HCT116 (cell line): Measurements from ENCODE around the gene RBMS1. TPM values are rescaled to one million over a fixed set of nuclear protein-coding genes. Genes with fewer than 3 reads are reported as not detected.
A peak's percentile ranks its signal among the peaks of the same experiment; 100 is the strongest.

Experiments
- ATAC-seq: fragments of 200-7000 bp; cut with Tn5 transposase; 2 replicates; pipeline ENCODE4 v1.9.1; 2020; ENCODE audit warnings: mild to moderate bottlenecking, moderate library complexity
- BruUV-seq: library from RNA; stranded (reverse); fragments of 400-500 nt; replicated peaks from 2 replicates; lab custom pipeline; 2021; lab: Mats Ljungman, UMichigan
- CTCF ChIA-PET: fragments of 300-600 bp; sonication (Branson Sonifier 250); formaldehyde crosslinking; loops from one replicate; lab custom pipeline; 2021; ENCODE audit warnings: antibody characterized with exemption; lab: Charles Lee
- POLR2A ChIA-PET: fragments of 300-600, 350-600 bp; sonication (Branson Sonifier 250); formaldehyde crosslinking; loops from one replicate; lab custom pipeline; 2021; ENCODE audit warnings: antibody characterized with exemption; lab: Charles Lee
- RAD21 ChIA-PET, 2 experiments: fragments of 300-600 bp; sonication (Branson Sonifier 250); formaldehyde crosslinking; loops; one replicate each; lab custom pipeline; 2023; ENCODE audit warnings: low total read pairs in 2 of 2; ENCODE audit not compliant: uncharacterized antibody in 2 of 2, unreplicated experiment in 2 of 2, low non-redundant PET in 1 of 2; lab: Charles Lee
- DNase-seq: peaks from one replicate; pipeline ENCODE4 v3.0.0-alpha.2; 2010; ENCODE audit warnings: low read depth, low spot score
- H2AFZ ChIP-seq: fragments of 200-600 bp; shearing (Covaris generic), sonication (generic); 2 replicates; pipeline ENCODE4 v1.6.1; 2017; ENCODE audit warnings: low read depth, mixed run types, mixed read lengths, antibody characterized with exemption, low read length; ENCODE audit not compliant: poor library complexity, severe bottlenecking
- H3K27ac ChIP-seq: 2 replicates; pipeline ENCODE4 v1.5.1; 2012; ENCODE audit warnings: low read depth, low read length
- H3K27me3 ChIP-seq: fragments of 200-600 bp; sonication (generic); 2 replicates; pipeline ENCODE4 v1.6.1; 2016; ENCODE audit warnings: mixed run types, low read length, mixed read lengths; ENCODE audit not compliant: insufficient read depth
- H3K36me3 ChIP-seq, 2 experiments: fragments of 200-500 bp in 1 of 2; fragments of 200-600 bp in 1 of 2; sonication (Bioruptor generic) in 1 of 2; sonication (generic) in 1 of 2; 2 replicates each; pipeline versions ENCODE4 v1.5.1 to v1.6.1; 2014 to 2016; ENCODE audit warnings: low read length in 2 of 2, inconsistent platforms in 1 of 2, mixed read lengths in 1 of 2, mixed run types in 1 of 2; ENCODE audit not compliant: insufficient read depth in 2 of 2, control insufficient read depth in 1 of 2
- H3K4me1 ChIP-seq, 2 experiments: fragments of 200-600 bp in 1 of 2; sonication (generic) in 1 of 2; 2 replicates each; pipeline versions ENCODE4 v1.5.1 to v1.6.1; 2012 to 2017; ENCODE audit warnings: low read length in 2 of 2, inconsistent platforms in 1 of 2, mild to moderate bottlenecking in 1 of 2, mixed read lengths in 1 of 2, mixed run types in 1 of 2, moderate library complexity in 1 of 2; ENCODE audit not compliant: insufficient read depth in 2 of 2, control insufficient read depth in 1 of 2
- H3K4me2 ChIP-seq: fragments of 200-600 bp; sonication (generic); 2 replicates; pipeline ENCODE4 v1.6.1; 2017; ENCODE audit warnings: mixed run types, low read length, mixed read lengths
- H3K4me3 ChIP-seq, 2 experiments: fragments of 200-600 bp in 1 of 2; sonication (generic) in 1 of 2; replicated peaks in 1 of 2; 2 replicates each; pipeline ENCODE4 v1.5.1; 2011 to 2016; ENCODE audit warnings: low read length in 2 of 2, control low read depth in 1 of 2, low read depth in 1 of 2, mild to moderate bottlenecking in 1 of 2, mixed read lengths in 1 of 2, mixed run types in 1 of 2
- H3K79me2 ChIP-seq: fragments of 200-600 bp; sonication (generic); 2 replicates; pipeline ENCODE4 v1.6.1; 2017; ENCODE audit warnings: mild to moderate bottlenecking, mixed run types, low read length, moderate library complexity, mixed read lengths; ENCODE audit not compliant: insufficient read depth
- H3K9ac ChIP-seq: fragments of 200-600 bp; sonication (generic); 2 replicates; pipeline ENCODE4 v1.6.1; 2016; ENCODE audit warnings: low read length, mixed read lengths
- H3K9me2 ChIP-seq: fragments of 200-600 bp; sonication (generic), shearing (Covaris generic); 2 replicates; pipeline ENCODE4 v1.6.1; 2017; ENCODE audit warnings: mixed run types, mild to moderate bottlenecking, moderate library complexity; ENCODE audit not compliant: insufficient read depth
- H3K9me3 ChIP-seq, 2 experiments: fragments of 200-500 bp in 1 of 2; fragments of 200-600 bp in 1 of 2; sonication (Bioruptor generic) in 1 of 2; sonication (generic) in 1 of 2; 2 replicates each; pipeline ENCODE4 v1.6.1; 2014 to 2017; ENCODE audit warnings: low read length in 2 of 2, mixed read lengths in 2 of 2, inconsistent platforms in 1 of 2, low read depth in 1 of 2, mild to moderate bottlenecking in 1 of 2, mixed run types in 1 of 2, moderate library complexity in 1 of 2; ENCODE audit not compliant: control insufficient read depth in 1 of 2, insufficient read depth in 1 of 2
- H4K20me1 ChIP-seq: fragments of 200-600 bp; sonication (generic), shearing (Covaris generic); 2 replicates; pipeline ENCODE4 v1.6.1; 2017; ENCODE audit warnings: mixed run types, mild to moderate bottlenecking, moderate library complexity; ENCODE audit not compliant: insufficient read depth
- CBX3 ChIP-seq: IDR thresholded peaks from 2 replicates; pipeline ENCODE4 v1.6.1; 2012; ENCODE audit warnings: low read depth
- CEBPB ChIP-seq: IDR thresholded peaks from 2 replicates; pipeline ENCODE4 v1.6.1; 2012; ENCODE audit warnings: low read depth
- EGR1 ChIP-seq: IDR thresholded peaks from 2 replicates; pipeline ENCODE4 v1.6.1; 2012; ENCODE audit warnings: low read depth
- ELF1 ChIP-seq: IDR thresholded peaks from 2 replicates; pipeline ENCODE4 v1.6.1; 2012; ENCODE audit warnings: low read depth, borderline replicate concordance
- EZH2 ChIP-seq: fragments of 200-600 bp; sonication (generic); IDR thresholded peaks from 2 replicates; pipeline ENCODE4 v1.6.1; 2017; ENCODE audit warnings: antibody characterized with exemption, mixed run types
- EZH2phosphoT487 ChIP-seq: fragments of 200-600 bp; IDR thresholded peaks from 2 replicates; pipeline ENCODE4 v1.6.1; 2018; ENCODE audit warnings: antibody characterized with exemption, borderline replicate concordance
- FOSL1 ChIP-seq: IDR thresholded peaks from 2 replicates; pipeline ENCODE4 v1.6.1; 2012; ENCODE audit warnings: low read depth
- JUND ChIP-seq: IDR thresholded peaks from 2 replicates; pipeline ENCODE4 v1.6.1; 2012
- POLR2A ChIP-seq: IDR thresholded peaks from 2 replicates; pipeline ENCODE4 v1.7.0; 2011; ENCODE audit warnings: borderline replicate concordance; ENCODE audit not compliant: insufficient read depth, insufficient read length; ENCODE audit errors: extremely low read depth
- POLR2AphosphoS5 ChIP-seq: IDR thresholded peaks from 2 replicates; pipeline ENCODE4 v1.6.1; 2011; ENCODE audit warnings: mild to moderate bottlenecking, low read depth, low read length, moderate library complexity
- RAD21 ChIP-seq: IDR thresholded peaks from 2 replicates; pipeline ENCODE4 v1.6.1; 2012; ENCODE audit warnings: low read depth, mild to moderate bottlenecking
- SIN3A ChIP-seq: IDR thresholded peaks from 2 replicates; pipeline ENCODE4 v1.6.1; 2012; ENCODE audit warnings: low read depth
- SRF ChIP-seq: IDR thresholded peaks from 2 replicates; pipeline ENCODE4 v1.6.1; 2012; ENCODE audit warnings: low read depth
- YY1 ChIP-seq: IDR thresholded peaks from 2 replicates; pipeline ENCODE4 v1.6.1; 2011; ENCODE audit warnings: low read length, low read depth, moderate library complexity, mild to moderate bottlenecking; ENCODE audit not compliant: insufficient replicate concordance; ENCODE audit errors: extremely low read depth
- ZFX ChIP-seq: fragments of 450-650 bp; IDR thresholded peaks from 2 replicates; pipeline ENCODE4 v1.6.1; 2017
- intact Hi-C: fragments of 100-400 bp; cut with micrococcal nuclease; formaldehyde crosslinking; loops from 2 replicates; pipeline ENCODE4 v1.10.0; 2022
- total RNA-seq: library from RNA; stranded (reverse); gene quantifications from one replicate; pipeline ENCODE4 v1.2.1, GENCODE V29; 2021; ENCODE audit not compliant: unreplicated experiment
- TF ChIP-seq, protein P1 (sequence below): IDR thresholded peaks from 2 replicates; pipeline ENCODE4 v1.6.1; 2011; ENCODE audit warnings: mild to moderate bottlenecking, low read length, moderate library complexity; ENCODE audit not compliant: insufficient replicate concordance; ENCODE audit errors: extremely low read depth
- TF ChIP-seq, protein P2 (sequence below): IDR thresholded peaks from 2 replicates; pipeline ENCODE4 v1.6.1; 2012
- TF ChIP-seq, protein P3 (sequence below): IDR thresholded peaks from 2 replicates; pipeline ENCODE4 v1.6.1; 2012
- TF ChIP-seq, protein P4 (sequence below): IDR thresholded peaks from 2 replicates; pipeline ENCODE4 v1.6.1; 2012; ENCODE audit warnings: low read depth

RBMS1 gene
- total RNA-seq, 1 experiment from 2014 or later: 17.6 TPM

DNA sequence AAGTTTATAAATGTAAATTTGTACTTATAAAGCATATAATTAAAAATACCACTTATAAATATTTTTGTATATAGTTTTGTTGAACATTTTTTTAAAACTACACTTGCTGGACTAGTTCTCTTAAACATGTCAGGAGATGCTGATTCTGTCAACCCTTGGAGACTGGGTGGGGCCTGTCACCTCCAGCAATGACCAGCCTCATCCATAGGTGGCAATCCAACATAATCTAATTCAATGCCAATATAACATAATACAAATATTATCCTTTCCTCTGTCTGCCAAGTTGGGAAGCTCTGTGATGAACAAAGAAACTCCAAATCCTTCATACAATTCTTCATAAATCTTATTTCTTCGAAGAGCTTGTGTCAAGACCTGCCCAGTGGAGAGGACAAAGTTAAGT lies 140.4 kb downstream of the RBMS1 start (continued):
- TF ChIP-seq SRF (no peak), RAD21 (peak; percentile 69), EZH2 (no peak), EGR1 (no peak)
- TF ChIP-seq, protein P1, sequence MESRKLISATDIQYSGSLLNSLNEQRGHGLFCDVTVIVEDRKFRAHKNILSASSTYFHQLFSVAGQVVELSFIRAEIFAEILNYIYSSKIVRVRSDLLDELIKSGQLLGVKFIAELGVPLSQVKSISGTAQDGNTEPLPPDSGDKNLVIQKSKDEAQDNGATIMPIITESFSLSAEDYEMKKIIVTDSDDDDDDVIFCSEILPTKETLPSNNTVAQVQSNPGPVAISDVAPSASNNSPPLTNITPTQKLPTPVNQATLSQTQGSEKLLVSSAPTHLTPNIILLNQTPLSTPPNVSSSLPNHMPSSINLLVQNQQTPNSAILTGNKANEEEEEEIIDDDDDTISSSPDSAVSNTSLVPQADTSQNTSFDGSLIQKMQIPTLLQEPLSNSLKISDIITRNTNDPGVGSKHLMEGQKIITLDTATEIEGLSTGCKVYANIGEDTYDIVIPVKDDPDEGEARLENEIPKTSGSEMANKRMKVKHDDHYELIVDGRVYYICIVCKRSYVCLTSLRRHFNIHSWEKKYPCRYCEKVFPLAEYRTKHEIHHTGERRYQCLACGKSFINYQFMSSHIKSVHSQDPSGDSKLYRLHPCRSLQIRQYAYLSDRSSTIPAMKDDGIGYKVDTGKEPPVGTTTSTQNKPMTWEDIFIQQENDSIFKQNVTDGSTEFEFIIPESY: no peak
- TF ChIP-seq, protein P2, sequence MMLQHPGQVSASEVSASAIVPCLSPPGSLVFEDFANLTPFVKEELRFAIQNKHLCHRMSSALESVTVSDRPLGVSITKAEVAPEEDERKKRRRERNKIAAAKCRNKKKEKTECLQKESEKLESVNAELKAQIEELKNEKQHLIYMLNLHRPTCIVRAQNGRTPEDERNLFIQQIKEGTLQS: no peak

DNA sequence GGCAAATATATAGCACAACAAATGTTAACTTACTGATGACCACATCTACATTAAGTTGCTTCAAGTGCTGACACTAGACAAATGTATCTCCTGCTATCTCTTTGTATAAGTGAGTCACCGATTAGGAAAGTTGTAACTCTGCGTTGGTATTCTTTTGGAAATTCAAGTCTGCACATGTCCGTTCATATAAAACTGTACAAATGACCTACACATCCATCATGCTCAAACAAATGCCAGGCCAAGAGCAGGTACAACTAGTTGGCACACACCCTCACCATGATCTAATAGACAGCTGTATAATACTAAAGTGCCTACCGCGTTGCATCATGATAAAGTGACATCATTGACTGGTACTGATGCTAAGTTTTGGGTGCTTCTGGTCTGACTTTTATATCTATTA lies 141.1 kb downstream of the RBMS1 start:
- Histone ChIP-seq H3K9ac (no peak overlapping the region), H3K4me2 (no peak overlapping the region), H3K36me3 (no peaks in the 10 kb centered on the region), H3K9me2 (no peaks in the 10 kb centered on the region), H3K27me3 (no peaks in the 10 kb centered on the region), H3K4me3 (no peak overlapping the region), H2AFZ (no peak overlapping the region), H3K9me3 (no peaks in the 10 kb centered on the region), H3K4me1 (no peaks in the 10 kb centered on the region), H3K27ac (no peak overlapping the region), H4K20me1 (no peaks in the 10 kb centered on the region), H3K79me2 (no peaks in the 10 kb centered on the region)
- CTCF ChIA-PET: interaction anchor here (0.9 to 1.6 kb wide), 3 partner anchors 12 to 617 kb away, joined by 3 to 5 read pairs (median 4); no protein-coding TSS in a partner anchor
- POLR2A ChIA-PET: no interaction called here
- no TSS peak for BruUV-seq
- DNase-seq (no peak), ATAC-seq (no peak)
- RAD21 ChIA-PET: interaction anchor here in 1 of 2 experiments (1.2 kb wide), 1 partner anchor 642 kb away, joined by 3 read pairs; no protein-coding TSS in a partner anchor
- intact Hi-C loops: loop anchor here (2.0 kb wide), 1 partner anchor 566 kb away; no protein-coding TSS in a partner anchor
- no peak for TF ChIP-seq EGR1
- no peak for TF ChIP-seq POLR2A
- TF ChIP-seq ZFX: no peak
- TF ChIP-seq, protein P1: no peak
- TF ChIP-seq EZH2: no peak
- TF ChIP-seq, protein P3, sequence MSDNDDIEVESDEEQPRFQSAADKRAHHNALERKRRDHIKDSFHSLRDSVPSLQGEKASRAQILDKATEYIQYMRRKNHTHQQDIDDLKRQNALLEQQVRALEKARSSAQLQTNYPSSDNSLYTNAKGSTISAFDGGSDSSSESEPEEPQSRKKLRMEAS: no peak
- no peak for TF ChIP-seq FOSL1
- TF ChIP-seq EZH2phosphoT487: no peak
- no peak for TF ChIP-seq SIN3A
- TF ChIP-seq ELF1: no peak
- TF ChIP-seq POLR2AphosphoS5: no peak
- TF ChIP-seq CBX3: no peak
- no peak for TF ChIP-seq JUND
- TF ChIP-seq CEBPB: no peak
- no peak for TF ChIP-seq YY1
- no peak for TF ChIP-seq RAD21
- TF ChIP-seq, protein P4, sequence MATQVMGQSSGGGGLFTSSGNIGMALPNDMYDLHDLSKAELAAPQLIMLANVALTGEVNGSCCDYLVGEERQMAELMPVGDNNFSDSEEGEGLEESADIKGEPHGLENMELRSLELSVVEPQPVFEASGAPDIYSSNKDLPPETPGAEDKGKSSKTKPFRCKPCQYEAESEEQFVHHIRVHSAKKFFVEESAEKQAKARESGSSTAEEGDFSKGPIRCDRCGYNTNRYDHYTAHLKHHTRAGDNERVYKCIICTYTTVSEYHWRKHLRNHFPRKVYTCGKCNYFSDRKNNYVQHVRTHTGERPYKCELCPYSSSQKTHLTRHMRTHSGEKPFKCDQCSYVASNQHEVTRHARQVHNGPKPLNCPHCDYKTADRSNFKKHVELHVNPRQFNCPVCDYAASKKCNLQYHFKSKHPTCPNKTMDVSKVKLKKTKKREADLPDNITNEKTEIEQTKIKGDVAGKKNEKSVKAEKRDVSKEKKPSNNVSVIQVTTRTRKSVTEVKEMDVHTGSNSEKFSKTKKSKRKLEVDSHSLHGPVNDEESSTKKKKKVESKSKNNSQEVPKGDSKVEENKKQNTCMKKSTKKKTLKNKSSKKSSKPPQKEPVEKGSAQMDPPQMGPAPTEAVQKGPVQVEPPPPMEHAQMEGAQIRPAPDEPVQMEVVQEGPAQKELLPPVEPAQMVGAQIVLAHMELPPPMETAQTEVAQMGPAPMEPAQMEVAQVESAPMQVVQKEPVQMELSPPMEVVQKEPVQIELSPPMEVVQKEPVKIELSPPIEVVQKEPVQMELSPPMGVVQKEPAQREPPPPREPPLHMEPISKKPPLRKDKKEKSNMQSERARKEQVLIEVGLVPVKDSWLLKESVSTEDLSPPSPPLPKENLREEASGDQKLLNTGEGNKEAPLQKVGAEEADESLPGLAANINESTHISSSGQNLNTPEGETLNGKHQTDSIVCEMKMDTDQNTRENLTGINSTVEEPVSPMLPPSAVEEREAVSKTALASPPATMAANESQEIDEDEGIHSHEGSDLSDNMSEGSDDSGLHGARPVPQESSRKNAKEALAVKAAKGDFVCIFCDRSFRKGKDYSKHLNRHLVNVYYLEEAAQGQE: no peak
